Measurements from ENCODE around the gene CPAMD8.

DNA sequence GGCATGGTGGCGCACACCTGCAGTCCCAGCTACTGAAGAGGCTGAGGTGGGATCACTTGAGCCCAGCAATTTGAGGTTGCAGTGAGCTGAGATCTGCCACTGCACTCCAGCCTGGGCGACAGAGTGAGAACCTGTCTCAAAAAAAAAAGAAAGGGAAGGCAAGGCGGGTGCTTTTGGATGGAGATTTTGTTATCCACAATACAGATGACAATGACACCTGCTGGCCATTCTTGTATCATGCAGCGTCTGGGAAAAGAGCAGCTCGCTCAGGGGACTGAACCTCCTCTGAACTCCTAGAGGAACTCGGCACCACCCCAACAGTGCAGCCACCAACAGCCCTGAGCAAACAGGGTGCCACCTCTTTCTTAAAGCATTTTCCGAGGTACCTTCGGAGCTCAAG, 25.8 kb upstream of the CPAMD8 start:
- TF ChIP-seq CTCF (conservative IDR thresholded peaks at IDR 0.05; ENCODE audit: low read depth, low read length): peak; percentile 75
- TF ChIP-seq EZH2phosphoT487 (IDR thresholded peaks at IDR 0.05; ENCODE audit: borderline replicate concordance, low read length): no peak
- no peak for TF ChIP-seq EZH2 (IDR thresholded peaks at IDR 0.05; ENCODE audit: low read length, unreplicated experiment)

Measured in PC-3 (cell line).